K562 (cell line): ENCODE measurements around the gene ARHGEF40. TPM values are rescaled to one million over a fixed set of nuclear protein-coding genes. Genes with fewer than 3 reads are reported as not detected.

Experiments used
- ETV5 ChIP-seq: sonication (generic); formaldehyde crosslinking; IDR thresholded peaks from 2 replicates; pipeline ENCODE4 v1.4.0; 2020; ENCODE audit warnings: low read depth, mild to moderate bottlenecking, missing genetic modification reagents
- MAZ ChIP-seq, 2 experiments: fragments of 450-650 bp in 1 of 2; sonication (generic) in 1 of 2; formaldehyde crosslinking; IDR thresholded peaks in 1 of 2; conservative IDR thresholded peaks in 1 of 2; 2 replicates each; pipeline versions ENCODE4 v1.4.0 to v1.5.0; 2020; ENCODE audit warnings: mild to moderate bottlenecking in 1 of 2, missing genetic modification reagents in 1 of 2
- PHF8 ChIP-seq: fragments of 200-600 bp; sonication (generic); IDR thresholded peaks from 2 replicates; pipeline ENCODE4 v1.6.1; 2012; ENCODE audit warnings: mixed run types, mild to moderate bottlenecking, inconsistent platforms, low read length, moderate library complexity, borderline replicate concordance
- PTTG1 ChIP-seq: fragments of 450-650 bp; IDR thresholded peaks from 2 replicates; pipeline ENCODE4 v1.6.1; 2016; ENCODE audit warnings: low read depth, mild to moderate bottlenecking, missing genetic modification characterization, missing compliant biosample characterization
- RBFOX2 ChIP-seq: fragments of 200-400 bp; formaldehyde crosslinking; IDR thresholded peaks from 2 replicates; pipeline ENCODE4 v1.6.1; 2017; ENCODE audit warnings: low read depth, mild to moderate bottlenecking, low read length, moderate library complexity
- SIX5 ChIP-seq, 2 experiments: IDR thresholded peaks; 2 replicates each; pipeline ENCODE4 v1.6.1; 2011; ENCODE audit warnings: low read length in 2 of 2, borderline replicate concordance in 1 of 2, low read depth in 1 of 2, mild to moderate bottlenecking in 1 of 2, moderate library complexity in 1 of 2; ENCODE audit not compliant: insufficient read depth in 1 of 2
- ZKSCAN1 ChIP-seq: fragments of 150-350 bp; IDR thresholded peaks from 2 replicates; pipeline ENCODE4 v1.6.1; 2016; ENCODE audit warnings: low read depth, low read length
- ZNF77 ChIP-seq: fragments of 250-450 bp; sonication (Bioruptor Pico); IDR thresholded peaks from 2 replicates; pipeline ENCODE4 v1.5.0; 2020
- polyA plus RNA-seq, 8 experiments: library from polyadenylated mRNA; depleted of rRNA in 4 of 8; stranded (reverse) in 5 of 8; unstranded in 3 of 8; fragments of >200 nt; fragmentation: Nextera tagmentation in 2 of 8; fragmentation: Illumina TruSeq in 1 of 8; extraction: Ambion mirVana in 2 of 8; extraction: Trizol in 1 of 8; gene quantifications; 2 replicates each; pipeline versions ENCODE4 v1.2.1 to v1.2.3, GENCODE V29; 2011 to 2014; ENCODE audit warnings: inconsistent platforms in 1 of 8, missing spikeins in 1 of 8
- total RNA-seq, 7 experiments: library from RNA; depleted of rRNA in 6 of 7; stranded (reverse); fragments of >200 nt in 6 of 7; fragmentation: Illumina TruSeq in 2 of 7; extraction: Trizol in 2 of 7; gene quantifications; 2 replicates each; pipeline versions ENCODE4 v1.2.1 to v1.2.3, GENCODE V29; 2011 to 2021; ENCODE audit warnings: low replicate concordance in 1 of 7
- TF ChIP-seq, protein P1 (sequence below), 2 experiments: fragments of 450-650 bp; formaldehyde crosslinking in 1 of 2; IDR thresholded peaks; 2 replicates each; pipeline versions ENCODE4 v1.4.0 to v1.6.1; 2014 to 2020; ENCODE audit warnings: mild to moderate bottlenecking in 2 of 2, borderline replicate concordance in 1 of 2, low read depth in 1 of 2
- TF ChIP-seq, protein P2 (sequence below): fragments of 450-650 bp; IDR thresholded peaks from 2 replicates; pipeline ENCODE4 v1.7.0; 2016; ENCODE audit warnings: borderline replicate concordance
- TF ChIP-seq, protein P3 (sequence below), 2 experiments: fragments of 450-650 bp in 1 of 2; sonication (generic) in 1 of 2; formaldehyde crosslinking in 1 of 2; IDR thresholded peaks in 1 of 2; conservative IDR thresholded peaks in 1 of 2; 2 replicates each; pipeline versions ENCODE4 v1.6.1 to v1.8.1; 2016 to 2023; ENCODE audit warnings: mild to moderate bottlenecking in 2 of 2, moderate library complexity in 2 of 2, inconsistent platforms in 1 of 2, missing genetic modification reagents in 1 of 2

Gene ARHGEF40
- total and polyA plus RNA-seq, 9 of the 15 experiments (the other 6 are each of a cell fraction or from before 2014, with no cell fraction given), result 0.42 to 6.3 (median 3.8) TPM

DNA sequence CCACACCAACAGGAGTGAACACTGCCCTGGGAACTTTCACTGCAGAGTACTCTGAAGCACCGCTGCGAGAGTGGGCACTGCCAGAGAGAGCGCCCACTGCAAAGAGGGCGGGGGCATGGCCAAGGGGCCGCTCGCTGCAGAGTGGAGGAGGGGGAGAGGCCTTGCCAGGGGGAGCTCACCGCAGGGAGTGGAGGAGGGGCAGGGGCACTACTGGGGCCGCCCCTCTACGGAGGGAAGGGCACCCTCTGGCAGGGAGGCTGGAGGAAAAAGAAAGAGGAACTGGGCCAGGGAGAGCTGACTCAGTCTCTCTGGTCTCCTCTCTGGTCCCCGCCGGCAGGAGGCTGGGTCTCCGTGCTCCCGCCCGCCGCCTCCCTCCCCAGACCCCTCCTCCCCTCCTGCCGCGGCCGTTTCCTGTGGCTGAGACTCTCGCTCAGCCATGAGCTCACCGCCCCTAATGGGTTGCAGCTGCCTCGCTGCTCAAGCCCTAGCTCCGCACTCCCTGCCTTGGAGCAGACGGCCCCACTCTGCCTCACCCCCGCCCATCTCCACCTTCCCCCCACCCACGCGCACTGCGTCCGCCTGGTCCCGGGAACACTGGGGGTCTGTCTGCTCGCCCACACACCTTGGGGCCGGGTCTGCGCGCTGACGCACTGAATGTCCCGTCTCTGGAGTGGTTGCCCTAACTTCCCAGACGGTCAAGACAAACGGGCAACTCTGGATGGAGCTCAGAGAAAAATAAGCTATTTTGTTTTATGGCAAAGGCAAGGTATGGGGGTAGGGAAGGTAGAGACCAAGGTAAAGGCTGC, 1.3 kb downstream of the ARHGEF40 start (continued):
- TF ChIP-seq, protein P1, sequence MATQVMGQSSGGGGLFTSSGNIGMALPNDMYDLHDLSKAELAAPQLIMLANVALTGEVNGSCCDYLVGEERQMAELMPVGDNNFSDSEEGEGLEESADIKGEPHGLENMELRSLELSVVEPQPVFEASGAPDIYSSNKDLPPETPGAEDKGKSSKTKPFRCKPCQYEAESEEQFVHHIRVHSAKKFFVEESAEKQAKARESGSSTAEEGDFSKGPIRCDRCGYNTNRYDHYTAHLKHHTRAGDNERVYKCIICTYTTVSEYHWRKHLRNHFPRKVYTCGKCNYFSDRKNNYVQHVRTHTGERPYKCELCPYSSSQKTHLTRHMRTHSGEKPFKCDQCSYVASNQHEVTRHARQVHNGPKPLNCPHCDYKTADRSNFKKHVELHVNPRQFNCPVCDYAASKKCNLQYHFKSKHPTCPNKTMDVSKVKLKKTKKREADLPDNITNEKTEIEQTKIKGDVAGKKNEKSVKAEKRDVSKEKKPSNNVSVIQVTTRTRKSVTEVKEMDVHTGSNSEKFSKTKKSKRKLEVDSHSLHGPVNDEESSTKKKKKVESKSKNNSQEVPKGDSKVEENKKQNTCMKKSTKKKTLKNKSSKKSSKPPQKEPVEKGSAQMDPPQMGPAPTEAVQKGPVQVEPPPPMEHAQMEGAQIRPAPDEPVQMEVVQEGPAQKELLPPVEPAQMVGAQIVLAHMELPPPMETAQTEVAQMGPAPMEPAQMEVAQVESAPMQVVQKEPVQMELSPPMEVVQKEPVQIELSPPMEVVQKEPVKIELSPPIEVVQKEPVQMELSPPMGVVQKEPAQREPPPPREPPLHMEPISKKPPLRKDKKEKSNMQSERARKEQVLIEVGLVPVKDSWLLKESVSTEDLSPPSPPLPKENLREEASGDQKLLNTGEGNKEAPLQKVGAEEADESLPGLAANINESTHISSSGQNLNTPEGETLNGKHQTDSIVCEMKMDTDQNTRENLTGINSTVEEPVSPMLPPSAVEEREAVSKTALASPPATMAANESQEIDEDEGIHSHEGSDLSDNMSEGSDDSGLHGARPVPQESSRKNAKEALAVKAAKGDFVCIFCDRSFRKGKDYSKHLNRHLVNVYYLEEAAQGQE (IDR thresholded peaks at IDR 0.05; ENCODE audit: borderline replicate concordance), result no peak
- TF ChIP-seq, protein P1 (CRISPR knock-in tag; IDR thresholded peaks at IDR 0.05; ENCODE audit: low read depth), result 0 out of 2 replicates have a peak, but pooled peaks have one; percentile 34
- TF ChIP-seq ZNF77 (no peak), PHF8 (peak; percentile 13; the same call in 1 of the 2 replicates), PTTG1 (tag) (no peak), SIX5 (IDR thresholded peaks at IDR 0.05; ENCODE audit: borderline replicate concordance in 1 of 2, insufficient read depth in 1 of 2, low read depth in 1 of 2, low read length in 2 of 2) (no peak), RBFOX2 (peak; percentile 41; the same call in 1 of the 2 replicates), ZKSCAN1 (no peak), MAZ (CRISPR knock-in tag; conservative IDR thresholded peaks at IDR 0.05 in 1 of 2, IDR thresholded peaks at IDR 0.05 in 1 of 2) (peak in 1 of 2 experiments; percentile 40; a peak in 1 of 4 replicates), ETV5 (CRISPR knock-in tag) (no peak)
- TF ChIP-seq, protein P2, sequence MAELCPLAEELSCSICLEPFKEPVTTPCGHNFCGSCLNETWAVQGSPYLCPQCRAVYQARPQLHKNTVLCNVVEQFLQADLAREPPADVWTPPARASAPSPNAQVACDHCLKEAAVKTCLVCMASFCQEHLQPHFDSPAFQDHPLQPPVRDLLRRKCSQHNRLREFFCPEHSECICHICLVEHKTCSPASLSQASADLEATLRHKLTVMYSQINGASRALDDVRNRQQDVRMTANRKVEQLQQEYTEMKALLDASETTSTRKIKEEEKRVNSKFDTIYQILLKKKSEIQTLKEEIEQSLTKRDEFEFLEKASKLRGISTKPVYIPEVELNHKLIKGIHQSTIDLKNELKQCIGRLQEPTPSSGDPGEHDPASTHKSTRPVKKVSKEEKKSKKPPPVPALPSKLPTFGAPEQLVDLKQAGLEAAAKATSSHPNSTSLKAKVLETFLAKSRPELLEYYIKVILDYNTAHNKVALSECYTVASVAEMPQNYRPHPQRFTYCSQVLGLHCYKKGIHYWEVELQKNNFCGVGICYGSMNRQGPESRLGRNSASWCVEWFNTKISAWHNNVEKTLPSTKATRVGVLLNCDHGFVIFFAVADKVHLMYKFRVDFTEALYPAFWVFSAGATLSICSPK, result no peak
- TF ChIP-seq, protein P3, sequence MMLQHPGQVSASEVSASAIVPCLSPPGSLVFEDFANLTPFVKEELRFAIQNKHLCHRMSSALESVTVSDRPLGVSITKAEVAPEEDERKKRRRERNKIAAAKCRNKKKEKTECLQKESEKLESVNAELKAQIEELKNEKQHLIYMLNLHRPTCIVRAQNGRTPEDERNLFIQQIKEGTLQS (IDR thresholded peaks at IDR 0.05), result 0 out of 2 replicates have a peak, but pooled peaks have one; percentile 24
- TF ChIP-seq, protein P3 (CRISPR knock-in tag; conservative IDR thresholded peaks at IDR 0.05), result no peak
